T-helper 9 cell (primary cell): Measurements from ENCODE around the gene ABAT.
"Not testable (repeated sequence)": the region's sequence is repeated elsewhere in the genome, so short reads cannot be mapped to it uniquely, and the experiment has no call there.

ENCODE experiments used
- DNase-seq: peaks from one replicate; pipeline ENCODE4 v3.0.0-alpha.2; 2020

ABAT gene

DNA sequence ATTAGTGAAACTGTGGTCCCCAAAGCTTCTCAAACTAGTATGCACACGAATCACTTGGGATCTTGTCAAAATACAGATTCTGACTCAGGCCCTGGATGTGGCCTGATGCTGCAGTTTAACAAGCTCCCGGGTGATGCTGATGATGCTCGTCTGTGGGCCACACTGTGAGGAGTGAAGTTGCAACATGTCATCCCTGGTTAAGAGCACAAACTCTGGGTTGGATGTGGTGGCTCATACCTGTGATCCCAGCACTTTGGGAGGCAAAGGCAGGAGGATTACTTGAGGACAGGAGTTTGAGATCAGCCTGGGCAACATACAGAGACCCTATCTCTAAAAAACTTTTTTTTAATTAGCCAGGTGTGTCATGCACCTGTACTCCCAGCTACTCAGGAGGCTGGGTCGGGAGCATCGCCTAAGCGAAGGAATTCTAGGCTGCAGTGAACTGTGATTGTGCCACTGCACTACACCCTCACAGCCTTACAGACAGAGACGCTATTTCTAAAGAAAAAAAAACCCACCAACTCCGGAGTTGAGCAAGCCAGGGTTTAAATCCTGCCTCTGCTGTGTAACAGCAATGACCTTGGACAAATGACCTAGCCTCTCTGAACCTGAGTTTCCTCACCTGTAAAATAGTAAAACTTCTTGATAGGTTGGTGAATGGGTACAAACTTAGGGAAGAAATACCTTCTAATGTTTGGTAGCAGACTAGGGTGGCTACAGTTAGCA, 24.4 kb upstream of the ABAT start:
- no peak for DNase-seq

DNA sequence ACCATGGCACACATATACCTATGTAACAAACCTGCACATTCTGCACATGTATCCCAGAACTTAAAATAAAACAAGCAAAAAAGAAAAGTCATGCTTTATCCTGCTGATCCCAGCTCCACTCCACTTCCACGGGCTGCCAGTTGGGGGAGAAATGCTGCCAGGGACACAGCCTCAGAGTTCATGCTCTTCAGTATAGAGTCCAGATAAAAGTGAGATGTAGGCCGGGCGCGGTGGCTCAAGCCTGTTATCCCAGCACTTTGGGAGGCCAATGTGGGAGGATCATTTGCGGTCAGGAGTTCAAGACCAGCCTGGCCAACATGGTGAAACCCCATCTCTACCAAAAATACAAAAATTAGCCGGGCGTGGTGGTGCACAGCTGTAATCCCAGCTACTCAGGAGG, 22.5 kb upstream of the ABAT start:
- DNase-seq, result not testable (repeated sequence)

DNA sequence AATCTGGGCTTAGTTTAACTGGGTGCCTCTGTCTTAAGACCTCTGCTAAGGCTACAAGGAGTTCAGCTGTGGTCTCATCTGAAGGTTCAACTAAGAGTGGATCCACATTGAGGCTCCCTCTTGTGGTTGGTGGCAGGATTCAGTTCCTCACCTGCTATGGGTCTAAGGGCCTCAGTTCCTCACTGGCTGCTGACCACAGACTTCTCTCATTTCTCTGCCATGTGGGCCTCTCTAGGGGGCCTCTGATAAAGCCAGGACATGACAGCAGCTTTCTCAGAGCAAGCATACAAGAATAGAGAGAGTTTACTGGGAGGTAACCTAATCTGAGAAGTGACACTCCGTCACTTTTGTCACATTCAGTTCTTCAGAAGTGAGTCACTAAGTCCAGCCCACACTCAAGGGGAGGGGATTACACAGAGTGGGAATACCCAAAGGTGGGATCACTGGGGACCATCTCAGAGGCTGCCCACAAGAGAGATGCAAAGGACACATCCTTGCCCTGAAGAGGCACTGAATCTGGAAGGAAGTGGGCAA, 19.2 kb upstream of the ABAT start:
- DNase-seq, result no peak

DNA sequence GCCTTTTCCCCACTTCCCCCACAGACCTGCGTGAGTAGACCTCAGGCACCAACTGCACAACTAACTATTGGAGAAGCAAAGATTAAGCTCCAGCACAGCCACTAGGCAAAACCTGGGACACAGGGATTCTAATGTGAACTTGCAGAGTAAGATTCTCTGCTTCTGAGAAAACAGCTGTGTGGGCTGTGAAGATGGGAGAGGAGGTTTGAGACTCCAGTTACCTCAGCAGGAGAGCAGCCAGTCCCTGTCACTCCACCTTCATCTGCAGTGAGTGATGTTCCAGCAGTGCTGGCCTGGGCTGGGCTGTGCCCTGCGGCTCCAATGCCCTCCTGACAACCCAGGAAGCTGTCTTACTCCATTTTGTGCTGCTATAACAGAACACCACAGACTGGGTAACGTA, 18.0 kb upstream of the ABAT start:
- DNase-seq, result no peak

DNA sequence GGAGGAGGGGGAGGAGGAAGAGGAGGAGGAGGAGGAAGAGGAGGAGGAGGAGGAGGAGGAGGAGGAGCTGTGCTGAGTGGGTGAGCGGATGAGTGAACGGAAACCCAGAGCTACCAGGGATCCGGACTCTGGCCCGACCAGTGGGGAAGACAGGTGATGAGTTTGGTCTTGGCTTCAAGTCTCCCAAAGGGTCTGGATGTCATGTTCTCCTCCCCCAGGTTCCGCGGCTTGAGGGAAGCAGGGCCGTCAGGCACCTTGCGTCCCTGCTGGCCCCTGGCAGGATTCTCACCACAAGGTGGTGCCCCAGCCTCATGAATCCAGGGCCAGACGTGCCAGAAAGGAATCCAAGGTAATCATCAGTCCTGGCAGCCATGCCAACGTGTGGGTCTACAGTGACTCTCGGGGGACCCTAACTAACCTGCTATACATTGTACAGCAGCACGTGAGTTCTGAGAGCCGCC, 13.5 kb upstream of the ABAT start:
- DNase-seq, result peak; percentile 43

DNA sequence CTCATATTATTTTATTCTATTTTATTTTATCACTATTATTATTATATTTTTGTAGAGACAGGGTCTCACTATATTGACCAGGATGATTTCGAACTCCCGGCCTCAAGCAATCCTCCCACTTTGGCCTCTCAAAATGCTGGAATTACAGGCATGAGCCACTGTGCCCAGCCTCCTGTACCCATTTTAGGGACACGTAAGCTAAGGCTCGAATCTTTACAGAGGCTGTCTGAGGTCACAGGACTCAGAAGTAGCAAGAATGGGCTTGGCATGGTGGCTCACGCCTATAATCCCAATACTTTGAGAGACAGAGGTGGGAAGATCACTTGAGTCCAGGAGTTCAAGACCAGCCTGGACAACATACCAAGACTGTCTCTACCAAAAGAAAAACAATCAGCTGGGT, 12.7 kb upstream of the ABAT start:
- no peak for DNase-seq

DNA sequence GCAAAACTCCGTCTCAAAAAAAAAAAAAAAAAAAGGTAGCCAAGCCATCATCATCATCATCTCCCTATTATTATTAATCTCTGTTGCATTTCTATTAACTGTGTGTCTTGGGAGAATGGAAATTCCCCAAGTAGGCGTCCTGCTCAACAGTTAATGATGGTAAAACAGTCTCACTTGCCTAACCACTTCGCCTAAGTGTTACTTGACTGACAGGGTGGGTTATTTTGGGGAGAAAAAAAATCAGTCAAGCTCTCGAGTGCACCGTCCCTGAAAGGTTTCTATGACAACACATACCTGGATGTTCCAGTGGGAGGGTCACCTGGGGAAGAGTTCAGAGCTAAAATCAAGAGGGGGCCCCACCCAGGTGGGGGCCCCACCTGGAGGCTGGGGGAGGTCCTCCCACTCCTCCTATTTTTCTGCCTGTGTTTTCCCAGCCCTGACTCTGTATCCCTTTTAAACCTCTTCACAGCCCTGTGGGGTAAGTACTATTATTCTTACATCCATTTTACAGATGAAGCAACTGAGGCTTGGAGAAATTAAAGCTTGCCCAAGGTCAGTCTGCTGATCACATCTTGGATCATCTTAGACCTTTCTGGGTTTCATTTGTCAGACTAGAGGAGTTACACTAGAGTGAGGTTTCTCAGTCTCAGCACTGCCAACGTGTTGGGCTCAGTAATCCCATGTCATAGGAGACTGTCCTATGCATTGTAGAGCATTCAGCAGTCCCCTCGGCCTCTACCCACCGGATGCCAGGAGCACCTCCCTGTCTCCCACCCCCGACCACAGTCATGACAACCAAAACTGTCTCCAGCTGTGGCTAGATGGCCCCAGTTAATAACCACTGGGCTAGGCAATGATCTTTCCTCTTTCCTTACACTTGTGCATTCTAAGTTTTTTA, 11.0 kb upstream of the ABAT start:
- no peak for DNase-seq

DNA sequence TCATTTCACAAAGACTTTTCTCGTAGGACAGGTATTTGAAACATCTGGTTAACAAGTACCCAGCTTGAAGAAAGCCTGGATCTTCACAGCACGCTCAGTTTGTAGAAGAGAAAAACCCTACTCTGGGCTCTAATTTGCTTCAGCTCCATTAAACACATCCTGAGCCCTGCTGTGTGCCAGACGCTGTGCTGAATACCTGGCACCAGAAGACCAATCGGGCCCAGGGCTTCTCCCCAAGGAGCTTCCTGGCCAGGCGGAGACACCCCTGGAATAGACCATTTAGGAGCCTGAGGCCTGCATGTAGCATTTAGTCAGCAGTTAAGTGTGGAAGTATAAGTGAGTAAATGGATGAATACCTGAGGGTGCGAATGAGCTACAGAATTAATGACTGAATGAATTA, 8.9 kb upstream of the ABAT start:
- DNase-seq, result no peak

DNA sequence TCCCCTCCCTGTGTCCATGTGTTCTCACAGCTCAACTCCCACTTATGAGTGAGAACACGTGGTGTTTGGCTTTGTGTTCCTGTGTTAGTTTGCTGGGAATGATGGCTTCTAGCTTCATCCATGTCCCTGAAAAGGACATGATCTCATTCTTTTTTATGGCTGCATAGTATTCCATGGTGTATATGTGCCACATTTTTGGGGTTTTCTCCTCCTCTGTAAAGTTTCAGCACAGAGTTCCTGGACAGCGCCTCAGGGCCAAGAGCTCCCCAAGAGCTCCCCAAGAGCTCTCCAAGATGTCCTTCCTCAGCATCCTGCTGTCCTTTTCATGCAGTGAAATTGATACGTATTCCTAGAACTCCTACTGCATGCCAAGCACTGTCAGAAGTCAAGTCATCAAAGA, 6.9 kb upstream of the ABAT start:
- no peak for DNase-seq

DNA sequence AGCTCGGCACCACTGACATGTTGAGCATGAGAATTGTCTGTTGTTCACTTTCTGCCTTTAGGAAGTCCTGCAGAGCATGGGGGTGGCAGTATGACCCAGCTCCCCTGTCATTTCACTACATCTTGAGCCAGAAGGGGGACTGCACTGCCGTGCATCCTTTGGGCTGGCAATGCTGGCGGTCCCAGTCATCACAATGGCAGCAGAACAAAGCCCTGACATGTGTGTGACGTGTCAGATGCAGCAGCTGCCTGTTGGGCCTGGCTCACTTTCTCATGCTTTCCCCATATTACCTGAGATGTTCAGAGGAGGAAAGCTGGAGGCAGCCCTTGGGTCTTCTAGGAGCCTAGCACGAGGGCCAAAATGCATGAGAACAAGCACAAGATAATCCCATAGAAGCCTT, 6.3 kb upstream of the ABAT start:
- DNase-seq, result no peak

DNA sequence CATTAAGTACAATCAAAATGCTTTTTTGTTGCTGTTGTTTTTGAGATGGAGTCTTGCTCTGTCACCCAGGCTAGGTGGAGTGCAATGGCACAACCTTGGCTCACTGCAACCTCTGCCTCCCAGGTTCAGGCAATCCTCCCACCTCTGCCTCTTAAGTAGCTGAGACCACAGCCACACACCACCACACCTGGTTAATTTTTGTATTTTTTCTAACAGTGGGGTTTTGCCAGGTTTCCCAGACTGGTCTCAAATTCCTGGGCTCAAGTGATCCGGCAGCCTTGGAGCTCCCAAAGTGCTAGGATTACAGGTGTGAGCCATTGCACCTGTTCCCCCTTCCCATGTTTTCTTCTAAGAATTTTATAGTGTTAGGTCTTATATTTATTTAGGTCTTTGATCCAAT, 4.9 kb upstream of the ABAT start:
- DNase-seq, result no peak

DNA sequence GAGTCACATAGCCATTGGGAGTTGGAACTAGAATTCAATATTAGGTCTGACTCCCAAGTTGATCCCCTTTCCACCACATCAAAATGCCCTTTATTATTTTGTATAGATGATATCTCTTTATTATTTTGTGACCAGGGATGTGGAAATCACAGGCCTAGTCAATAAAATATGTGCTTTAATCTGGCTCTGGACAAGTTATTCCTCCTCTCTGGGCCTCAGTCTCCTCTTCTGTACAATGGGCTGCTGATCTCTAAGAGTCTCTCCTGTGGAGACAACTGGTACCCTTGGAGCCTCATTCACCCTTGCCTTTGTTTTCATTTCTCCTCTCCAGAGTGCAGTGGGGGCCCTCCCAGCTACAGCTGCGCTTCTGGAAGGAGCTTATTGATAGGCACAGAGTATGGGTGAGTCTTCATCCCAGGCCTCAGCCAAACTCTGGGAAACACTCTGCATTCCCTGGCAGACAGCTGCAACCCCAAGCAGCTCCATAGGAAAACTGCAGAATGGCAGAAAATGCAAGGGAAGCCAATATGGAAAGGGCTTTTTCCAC, 4.3 kb upstream of the ABAT start:
- DNase-seq, result no peak

DNA sequence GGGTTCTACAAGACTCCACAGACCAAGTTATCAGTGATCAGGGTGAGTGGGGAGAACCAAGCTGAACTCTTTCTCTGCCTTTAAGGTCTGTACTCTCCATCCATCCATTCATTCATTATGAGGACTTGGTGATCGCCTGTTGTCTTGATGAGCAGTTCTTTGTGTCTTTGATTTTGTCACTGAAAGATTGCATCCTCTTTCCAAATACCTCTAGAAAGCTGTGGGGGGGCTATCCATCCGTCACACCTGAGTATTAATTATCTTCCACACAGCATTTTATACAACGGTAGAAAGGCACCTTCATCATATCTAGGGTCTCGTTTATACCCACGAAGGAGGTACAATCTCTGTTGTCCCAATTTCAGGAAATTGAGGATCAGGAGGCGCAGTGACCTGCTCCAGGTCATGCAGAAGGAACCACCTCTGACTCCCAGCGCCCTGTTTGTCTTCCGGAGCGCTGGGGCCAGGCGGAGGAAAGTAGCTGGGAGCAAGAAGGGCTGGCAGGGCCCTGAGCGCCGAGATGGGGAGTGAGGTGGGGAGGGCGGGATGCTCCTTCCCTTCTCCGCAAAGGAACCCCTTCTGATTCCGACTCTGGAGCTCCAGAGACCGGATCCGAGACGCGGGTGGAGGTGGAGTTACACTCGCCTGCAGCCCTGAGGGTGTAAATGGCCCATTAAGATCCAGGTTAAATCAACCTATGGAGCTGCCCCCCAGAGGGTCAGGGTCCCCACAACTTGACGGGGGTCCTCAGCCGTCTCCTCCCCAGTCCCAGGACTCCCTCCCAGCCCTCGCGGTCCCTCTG, 605 bp upstream of the ABAT start:
- DNase-seq, result no peak

DNA sequence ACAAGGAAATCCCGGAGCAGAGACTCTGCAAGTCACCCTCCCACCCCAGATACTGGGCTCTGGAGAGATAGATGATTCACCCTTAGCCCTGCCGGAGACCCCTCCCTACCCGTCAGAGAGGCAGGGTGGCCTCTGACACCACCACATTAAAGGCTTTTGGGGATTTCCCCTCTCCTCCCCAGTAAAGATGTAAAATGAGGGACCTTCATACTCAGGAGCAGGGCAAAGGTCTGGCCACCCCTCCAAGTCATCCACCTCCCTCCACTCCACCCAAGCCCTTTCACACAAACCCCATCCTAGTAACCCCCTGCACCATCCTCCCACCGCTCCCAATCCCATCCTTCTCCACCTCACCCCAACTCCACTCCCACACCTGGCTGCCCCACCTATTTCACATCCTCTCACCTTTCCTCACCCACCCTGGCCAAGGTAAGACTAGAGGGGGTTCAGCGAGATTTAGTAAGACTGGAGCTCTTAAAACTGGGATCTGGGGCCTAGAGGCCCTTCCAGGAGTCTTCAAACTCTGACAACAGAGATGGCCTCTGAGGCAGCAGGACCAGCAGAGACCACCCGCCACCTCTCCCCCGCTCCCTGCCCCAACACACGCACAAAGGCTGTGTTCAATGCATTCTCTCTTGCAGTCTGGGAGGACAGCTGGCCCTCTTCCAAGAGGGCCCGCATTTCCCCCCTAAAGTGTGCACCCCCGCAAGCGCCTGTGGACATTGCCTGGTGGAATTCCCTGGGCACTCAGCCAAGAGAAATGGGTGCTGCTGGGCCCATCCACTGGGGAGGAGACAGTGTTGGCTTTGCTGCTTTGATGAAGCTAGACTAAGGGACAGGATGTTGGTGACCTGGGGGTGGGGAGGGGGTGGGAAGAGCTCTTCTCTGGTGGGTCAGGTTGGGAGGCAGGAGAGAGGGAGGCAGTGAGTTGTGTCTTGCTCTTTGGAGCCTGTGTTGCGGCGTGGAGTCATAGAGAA, 1.1 kb downstream of the ABAT start:
- peak; percentile 34 for DNase-seq

DNA sequence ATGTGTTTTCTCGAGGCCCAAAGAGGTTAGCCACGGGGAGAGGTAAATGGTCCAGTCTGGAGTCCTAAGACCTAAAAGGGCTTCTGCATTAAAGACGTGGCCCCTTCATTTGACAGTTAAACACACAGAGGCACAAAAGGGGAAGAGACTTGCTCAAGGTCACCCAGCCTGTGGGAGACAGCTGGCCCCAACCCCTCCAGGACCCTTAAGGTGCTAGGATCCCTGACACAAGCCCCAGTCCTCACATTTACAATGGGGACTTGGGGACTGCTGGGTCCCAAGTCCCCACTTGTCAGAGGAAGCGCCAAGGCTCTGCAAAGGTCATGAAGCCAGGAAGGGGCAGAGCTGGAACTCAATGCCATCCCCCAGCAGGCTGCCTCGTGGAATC, 1.7 kb downstream of the ABAT start:
- no peak for DNase-seq

DNA sequence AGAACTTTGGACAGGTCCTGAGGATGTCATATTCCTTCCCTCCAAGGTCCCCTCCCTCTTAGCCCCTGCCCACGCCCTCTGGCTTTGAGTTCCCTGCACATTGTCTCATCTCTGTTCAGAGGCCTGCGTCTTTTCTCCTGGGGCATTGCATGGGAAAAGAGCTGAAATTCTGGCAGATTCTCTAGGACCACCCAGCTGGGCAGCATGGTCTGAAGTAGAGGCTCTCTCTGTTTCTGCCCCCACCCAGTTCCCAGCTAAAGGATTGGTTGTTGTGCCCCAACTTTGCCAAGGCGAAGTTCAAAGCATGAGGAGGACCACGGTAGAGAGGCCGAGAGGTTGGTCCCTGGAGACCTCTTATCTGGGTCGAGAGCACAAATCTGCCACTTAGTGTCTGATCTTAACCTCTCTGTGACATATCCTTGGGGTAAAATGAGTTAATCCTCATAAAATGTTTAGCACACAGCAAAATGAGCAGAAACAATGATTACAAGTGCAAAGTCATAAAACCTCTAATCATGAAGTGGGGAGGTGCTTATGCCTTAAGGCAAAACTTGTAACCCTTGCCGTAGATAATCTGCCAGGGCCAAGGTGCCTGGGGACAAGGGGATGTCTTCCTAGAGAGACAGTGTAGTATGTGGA, 2.4 kb downstream of the ABAT start:
- no peak for DNase-seq

DNA sequence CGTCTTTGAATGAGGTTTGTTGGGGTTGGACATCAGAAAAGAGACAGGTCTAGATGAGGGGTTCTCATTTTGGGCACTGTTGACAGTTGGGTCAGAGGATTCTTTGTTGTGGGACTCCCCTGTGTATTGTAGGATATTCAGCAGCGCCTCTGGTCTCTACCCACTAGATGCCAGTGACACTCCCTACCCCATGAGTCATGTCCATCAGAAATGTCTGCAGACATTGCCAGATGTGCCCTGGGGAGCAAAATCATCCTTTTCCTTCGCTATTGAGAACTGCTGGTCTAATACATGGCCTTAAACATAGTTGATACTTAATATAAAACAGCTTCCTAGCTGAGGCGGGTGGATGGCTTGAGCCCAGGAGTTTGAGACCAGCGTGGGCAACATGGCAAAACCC, 3.1 kb downstream of the ABAT start:
- no peak for DNase-seq

DNA sequence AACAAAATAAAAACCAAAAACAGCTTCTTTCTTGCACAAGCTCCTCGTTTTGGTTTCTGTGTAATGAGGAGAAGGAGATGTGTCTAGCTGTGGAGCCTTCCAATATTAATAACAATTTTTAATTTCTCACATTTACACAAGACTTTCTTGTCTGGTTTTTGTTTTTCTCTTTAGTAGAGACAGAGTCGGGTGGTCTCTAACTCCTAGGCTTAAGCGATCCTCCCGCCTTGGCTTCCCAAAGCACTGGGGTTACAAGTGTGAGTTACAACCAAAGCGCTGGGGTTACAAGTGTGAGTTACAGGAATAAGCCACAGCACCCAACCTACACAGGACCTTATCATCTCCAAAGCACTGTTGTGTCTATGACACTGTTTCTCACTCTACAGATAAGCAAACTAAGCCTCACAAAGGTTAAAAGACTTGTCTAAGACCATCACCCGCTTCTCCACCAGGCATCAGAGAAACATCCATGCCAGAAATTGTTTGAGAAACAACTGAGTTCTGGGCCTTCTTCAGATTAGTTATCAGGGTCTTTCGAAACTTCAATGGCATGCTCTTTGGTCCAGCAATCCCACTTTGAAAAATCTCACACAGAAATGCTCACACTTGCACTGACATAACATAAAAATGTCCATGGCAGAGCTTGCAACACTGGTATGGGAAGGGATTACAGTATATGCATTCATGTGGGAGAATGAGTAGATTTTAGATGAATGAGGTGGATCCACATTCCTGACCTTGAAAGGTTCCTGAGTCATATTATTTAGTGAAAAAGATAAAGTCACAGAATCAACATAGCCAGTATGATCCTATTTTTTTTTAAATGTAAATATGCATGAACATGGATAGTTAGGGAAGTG, 3.9 kb downstream of the ABAT start:
- DNase-seq, result no peak

DNA sequence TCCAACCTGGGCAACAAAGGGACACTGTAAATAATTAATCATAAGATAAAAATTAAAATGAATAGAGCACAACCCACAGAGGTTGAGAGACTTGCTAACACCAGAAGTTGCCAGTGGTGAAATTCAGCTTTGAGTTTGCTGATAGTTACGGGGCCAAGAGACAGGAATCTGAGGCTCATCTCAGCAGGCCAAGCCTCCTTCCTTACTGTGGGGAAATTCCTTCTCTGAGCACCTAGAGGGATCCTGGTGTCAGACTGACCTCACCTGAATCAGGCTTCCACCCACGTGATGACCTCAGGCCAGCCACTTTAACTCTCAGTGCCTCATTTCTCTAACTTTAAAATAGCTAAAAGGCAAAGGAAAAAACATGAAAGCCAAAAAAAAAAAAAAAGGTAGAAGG, 4.7 kb downstream of the ABAT start:
- DNase-seq, result no peak
